Measurements from ENCODE around the gene PARVB.

Gene PARVB

DNA sequence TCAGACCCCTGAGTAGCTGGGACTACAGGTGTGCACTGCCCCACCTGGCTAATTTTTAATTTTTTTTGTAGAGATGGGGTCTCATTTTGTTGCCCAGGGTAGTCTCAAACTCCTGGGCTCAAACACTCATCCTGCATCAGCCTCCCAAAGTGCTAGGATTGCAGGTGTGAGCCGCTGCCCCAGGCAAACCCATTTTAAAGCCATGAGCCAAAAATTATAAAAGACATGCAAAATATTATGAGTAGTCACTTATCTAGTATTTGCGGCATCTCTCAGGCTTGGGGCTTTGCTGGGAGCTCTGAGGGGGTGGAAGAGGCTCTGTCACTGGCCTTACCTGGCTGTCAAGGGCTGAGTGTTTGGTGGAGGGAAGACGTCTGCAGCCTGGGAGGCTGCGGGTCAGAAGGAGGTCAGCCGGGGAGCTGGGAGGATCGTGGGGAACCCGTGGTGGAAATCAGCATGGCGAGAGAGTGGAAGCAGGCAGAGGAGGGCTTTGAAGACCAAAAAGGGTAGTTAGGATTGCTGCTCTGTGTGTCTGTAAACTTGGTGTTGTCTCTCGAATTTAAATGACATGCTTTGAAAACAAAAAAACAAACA is 87.6 kb downstream of the PARVB start:
- DNase-seq: no peak

DNA sequence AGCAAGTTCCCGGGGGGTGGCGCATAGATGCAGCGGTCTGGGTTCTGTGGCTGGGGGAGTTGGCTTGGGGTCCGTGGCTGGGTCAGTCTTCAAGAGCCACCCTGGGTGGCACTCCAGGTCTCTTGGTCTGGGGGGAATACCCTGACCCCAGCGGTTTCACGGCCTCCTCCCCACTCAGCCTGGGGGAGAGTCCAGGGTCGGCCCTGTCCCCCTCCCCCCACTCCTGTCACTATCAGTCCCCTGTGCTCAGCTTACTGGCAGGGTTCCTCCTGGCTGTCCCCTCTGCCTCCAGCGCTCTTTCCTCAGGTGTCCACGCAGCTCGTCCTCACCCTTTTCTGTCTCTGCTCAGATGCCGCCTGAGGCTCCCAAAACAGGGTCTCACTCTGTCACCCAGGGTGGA is 88.1 kb downstream of the PARVB start:
- DNase-seq: no peak

DNA sequence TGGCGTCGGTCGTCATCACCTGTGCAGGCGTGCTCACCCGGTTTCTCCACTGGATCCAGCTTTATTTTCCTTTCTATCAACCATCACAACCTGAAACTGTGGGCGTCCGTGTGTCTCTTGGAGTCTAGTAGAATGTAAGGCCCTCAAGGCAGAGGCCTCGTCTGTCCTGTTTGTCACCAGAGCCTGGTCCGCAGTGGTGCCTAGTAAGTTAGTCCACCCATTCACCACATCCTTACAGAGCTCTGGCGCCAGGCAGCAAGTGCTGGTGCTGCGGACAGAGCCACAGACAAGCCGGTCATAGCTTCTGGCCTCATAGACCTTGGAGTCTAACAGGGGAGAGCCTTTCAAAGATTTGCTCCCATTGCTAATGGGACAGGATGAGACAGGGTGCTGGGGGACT is 92.2 kb downstream of the PARVB start:
- no peak for DNase-seq

- no peak for DNase-seq
Observed at GRCh38 chr22:44116755-44117684, 92.9 kb downstream of the PARVB start.

- DNase-seq: no peak
Observed at GRCh38 chr22:44117746-44118145, 93.6 kb downstream of the PARVB start.

DNA sequence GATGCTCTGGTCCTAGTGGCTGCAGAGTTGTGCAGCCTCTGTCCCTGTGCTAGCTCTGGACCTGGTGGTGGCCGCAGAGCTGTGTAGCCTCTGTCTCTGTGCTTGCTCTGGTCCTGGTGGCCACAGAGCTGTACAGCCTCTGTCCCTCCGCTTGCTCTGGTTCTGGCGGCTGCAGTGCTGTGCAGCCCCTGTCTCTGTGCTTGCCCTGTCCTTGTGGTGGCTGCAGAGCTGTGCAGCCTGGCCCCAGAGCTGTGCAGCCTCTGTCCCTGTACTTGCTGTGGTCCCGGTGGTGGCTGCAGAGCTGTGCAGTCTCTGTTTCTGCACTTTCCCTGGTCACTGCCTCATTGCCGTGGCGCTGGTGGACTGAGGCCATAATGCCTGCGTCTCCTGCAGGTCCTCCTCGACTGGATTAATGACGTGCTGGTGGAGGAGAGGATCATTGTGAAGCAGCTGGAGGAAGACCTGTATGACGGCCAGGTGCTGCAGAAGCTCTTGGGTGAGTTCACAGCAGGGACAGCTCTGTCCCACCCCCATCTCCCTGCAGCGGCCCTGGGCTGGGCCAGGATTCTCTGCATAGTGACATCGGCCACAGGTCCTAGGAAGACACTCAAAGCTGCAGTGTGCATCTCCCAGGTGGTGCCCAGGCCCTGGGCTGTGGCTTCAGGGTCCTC is 94.7 kb downstream of the PARVB start:
- DNase-seq: no peak

DNA sequence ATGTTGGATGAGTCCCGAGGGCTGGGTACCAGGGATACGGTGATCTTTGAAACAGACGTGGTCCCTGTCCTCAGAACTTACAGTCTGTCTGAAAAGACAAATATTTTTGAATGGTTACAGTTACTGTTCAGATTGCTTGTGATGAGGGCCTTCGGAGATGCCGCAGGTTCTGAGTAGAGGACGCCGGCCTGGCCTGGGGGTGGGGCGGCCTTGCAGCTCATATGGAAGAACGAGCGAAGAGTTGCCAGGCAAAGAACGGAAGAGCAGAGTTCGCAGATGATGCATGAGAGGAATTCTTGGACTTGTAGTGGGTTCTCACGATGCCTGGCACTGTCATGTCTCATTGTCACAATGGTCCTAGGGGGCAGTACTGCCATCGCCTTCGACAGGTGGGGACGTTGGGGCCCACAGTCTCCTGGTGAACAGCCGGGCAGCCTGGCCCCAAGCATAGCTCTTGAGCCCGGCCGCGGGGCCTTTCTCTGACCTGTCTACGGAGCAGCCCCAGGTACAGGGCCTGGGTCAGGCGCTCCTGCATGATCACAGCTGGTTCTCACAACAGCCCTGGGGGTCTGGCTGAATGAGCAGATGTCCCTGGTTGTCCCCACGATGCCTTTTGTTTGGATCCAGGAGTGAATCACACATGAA is 95.7 kb downstream of the PARVB start:
- DNase-seq: no peak

DNA sequence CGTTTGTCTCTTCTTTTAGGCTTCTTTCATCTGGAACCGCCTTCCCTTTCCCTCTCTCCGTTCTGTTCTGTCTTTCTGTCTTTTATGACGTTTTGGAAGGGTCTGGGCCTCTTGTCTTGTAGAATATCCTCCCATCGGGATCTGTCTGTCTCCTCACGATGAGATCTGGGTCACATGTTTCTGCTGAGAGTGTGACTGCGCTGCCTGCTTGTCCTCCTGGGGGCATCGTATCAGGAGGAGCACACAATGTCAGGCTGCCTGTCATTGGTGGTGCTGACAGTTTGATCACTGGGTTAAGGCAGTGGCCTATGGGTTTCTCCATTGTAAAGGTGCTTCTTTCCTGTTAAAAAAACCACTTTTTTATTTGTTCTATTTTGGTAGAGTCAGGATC is 96.2 kb downstream of the PARVB start:
- DNase-seq: no peak

DNA sequence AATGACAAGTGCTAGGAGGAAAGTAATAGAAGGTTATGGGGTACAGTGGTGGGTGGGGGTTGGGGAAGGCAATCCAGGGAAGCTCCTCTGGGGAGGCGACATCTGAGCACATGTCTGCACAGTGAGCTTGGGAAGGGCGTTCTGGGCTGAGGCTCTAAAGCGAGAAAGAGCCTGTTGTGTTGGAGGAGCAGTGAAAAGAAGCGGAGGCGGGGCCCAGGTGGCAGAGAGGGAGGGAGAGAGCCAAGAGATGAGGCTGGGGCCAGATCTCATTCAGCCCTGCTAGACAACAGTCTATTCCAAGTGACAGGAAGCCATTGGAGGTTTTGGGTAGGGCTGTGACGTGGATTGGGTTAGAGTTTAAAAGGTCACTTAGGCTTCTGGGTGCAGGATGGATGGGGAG is 101.3 kb downstream of the PARVB start:
- DNase-seq: no peak

DNA sequence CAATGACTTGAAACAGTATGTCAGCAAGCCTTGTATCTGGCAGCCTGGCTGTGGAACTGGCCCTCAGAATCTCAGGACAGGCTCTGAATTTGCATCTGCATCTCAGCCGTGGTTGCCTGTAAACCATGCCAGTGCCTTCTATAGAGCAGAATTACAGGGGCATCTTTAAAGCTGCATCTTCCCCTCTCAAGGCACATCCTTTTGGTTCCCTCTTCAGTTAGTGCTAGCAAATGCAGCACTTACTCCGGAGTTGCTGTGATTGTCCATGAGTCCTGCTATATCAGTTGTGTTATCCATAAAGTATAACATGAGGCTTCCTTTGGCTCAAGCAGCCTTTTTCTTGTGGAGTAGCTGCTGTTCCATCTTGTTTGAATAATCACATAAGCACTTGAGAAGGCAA is 102.7 kb downstream of the PARVB start:
- no peak for DNase-seq

GRCh38 chr22:44127356-44127755 is 103.3 kb downstream of the PARVB start:
- DNase-seq: no peak

DNA sequence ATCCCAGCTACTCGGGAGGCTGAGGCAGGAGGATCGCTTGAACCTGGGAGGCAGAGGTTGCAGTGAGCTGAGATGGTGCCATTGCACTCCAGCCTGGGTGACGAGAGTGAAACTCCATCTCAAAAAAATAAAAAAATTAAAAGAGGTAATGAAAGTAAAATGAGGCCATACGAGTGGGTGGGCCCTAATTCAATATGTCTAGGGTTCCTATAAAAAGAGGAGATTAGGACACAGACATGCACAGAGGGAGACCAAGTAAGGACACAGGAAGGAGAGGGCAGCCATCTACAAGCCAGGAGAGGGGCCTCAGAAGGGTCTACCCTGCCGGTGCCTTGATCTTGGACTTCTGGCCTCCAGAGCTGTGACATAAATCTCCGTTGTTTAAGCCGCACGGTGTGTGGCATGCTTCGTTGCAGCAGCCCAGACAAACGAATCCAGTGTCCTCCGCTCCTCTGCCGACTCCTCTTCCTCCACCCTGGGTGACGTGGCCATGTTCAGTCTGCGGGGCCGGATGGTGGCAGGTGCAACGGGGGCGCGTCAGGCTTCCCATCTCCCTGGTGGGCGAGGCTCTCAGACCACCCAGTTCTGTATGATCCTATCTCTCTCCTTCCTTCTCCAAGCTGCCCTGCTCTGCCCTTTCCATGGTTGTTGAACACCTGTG is 105.0 kb downstream of the PARVB start:
- DNase-seq: no peak

- DNase-seq: no peak
Observed at GRCh38 chr22:44129619-44129976, 105.5 kb downstream of the PARVB start.

DNA sequence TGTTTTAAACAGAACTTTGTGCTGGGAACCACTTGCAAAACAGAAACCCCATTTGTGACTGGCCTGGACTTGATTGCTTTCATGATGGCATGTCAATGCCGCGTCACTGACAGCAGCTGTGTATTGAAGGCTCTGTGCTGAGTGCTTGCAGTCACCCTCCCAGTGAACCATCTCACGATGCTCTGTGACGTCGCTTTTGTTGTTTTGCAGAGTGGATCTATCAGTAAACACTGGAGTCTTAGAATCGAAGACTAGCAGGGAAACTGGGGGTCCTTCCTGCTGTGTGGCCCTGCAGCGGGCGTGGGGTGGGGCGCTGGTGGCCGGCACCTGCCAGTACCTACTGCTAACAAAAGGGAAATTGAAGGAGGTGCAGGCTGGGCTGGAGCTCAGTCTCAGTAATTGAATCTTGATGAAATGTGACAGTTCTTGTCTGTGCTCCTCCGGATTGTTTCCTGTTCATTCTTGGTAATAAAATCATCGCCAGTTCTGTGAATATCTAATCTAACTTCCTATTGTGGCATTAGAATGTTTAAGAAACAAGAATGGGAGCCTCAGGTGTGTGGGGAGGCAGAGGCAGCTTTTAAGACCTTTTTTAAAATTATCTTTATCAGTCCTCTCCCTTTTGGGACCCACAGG is 106.1 kb downstream of the PARVB start:
- DNase-seq: no peak

GRCh38 chr22:44131412-44131811 is 107.3 kb downstream of the PARVB start:
- DNase-seq: no peak

DNA sequence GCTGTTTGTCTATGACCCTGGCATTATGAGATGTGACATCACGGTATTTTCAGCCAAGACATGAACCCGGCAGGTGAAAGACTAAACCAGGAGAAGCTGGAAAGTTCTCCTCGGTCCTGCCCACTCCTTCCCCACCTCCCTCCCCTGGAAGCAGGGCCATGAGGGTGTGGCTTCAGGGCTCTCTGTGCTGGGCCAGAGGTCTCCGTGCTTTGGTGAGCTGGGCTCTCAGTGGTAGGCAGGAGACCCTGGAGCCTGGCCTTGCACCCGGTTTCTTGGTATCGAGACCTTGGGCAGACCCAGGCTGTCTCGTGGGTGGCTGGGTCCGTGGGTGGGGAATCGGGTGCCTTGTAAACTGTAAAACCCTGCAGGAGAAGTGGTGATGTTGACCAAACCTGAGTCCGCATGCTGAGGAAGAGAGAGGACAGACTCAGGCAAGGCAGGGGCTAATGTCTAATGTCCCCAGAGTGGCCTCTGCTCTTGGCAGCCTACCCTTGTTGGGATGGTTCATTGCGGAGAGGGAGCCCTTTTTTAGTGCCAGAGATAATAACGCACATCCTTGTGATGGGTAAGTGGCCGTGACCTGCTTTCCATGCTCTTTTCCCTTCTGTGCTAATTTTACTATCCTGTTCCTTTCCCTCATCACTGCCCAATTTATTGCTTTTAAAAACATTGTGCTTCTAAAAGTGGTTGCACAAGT is 108.0 kb downstream of the PARVB start:
- DNase-seq: no peak

- no peak for DNase-seq
Observed at GRCh38 chr22:44132724-44133123, 108.6 kb downstream of the PARVB start.

DNA sequence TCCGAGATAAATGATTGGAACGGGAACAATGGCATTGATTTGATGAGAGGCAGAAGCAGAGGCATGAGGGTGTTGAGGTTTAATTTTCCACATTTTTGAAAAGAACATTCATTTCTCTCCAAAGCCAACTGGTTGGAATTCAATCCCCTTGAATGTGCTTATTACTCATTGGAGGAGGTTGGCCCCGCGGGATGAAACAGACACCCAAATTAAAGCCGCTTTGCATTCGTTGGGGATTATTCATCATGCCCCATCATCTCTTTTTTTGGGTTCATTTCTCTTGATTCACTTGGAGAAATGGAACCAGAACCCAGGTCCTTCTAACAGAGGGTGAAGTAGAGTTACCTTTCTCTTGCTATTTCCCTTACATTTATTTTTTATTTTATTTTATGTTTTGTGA is 109.1 kb downstream of the PARVB start:
- DNase-seq: no peak

DNA sequence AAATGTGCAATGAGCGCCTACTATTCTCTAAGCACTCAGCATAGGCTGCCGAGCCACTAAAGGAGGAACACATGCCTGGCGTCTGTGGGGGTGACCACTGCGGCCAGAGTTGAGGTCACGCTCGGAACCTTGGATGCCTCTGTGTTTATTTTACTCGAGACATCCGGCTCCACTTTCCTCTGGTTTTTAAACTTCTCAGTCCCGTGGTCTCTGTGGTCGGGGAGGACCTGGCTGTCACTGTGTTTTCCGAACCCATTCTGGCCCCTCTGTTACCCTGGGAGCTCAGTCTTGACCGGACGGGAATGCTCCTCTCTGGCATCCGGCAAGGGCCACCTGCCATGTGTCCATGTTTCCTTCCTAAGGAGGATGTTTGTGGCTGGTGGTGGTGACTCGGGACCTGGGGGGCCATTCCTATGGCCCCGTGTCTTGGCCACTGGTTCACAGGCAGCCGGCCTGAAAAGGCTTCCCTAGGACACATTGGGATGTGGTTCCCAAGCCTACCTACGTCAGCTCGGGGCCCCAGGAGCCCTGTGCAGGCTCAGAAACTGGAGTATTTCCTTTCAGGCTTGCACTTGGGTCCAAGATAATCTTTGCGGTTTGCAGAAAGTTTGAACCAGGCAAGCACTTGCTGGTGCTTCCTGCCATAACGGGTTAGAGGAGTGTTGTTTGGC is 109.9 kb downstream of the PARVB start:
- DNase-seq: no peak

DNA sequence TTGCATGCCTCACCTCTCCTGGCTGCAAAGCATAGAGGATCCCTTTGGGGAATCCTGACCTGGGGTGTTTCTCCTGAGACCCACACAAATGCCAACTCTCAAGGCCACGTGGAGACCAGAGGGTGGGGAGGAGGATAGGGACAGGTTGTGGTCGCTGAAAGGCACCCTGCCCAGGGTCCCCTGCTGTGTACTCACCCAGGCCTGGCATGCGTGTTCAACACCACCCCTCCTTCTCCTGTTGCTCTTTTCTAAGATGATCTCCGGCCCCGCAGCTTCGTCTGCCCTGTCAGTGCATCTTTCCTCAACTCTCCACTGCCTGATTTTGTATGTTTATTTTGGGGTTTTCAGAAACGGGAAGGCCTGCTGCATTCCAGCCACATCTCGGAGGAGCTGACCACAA is 112.0 kb downstream of the PARVB start:
- no peak for DNase-seq

DNA sequence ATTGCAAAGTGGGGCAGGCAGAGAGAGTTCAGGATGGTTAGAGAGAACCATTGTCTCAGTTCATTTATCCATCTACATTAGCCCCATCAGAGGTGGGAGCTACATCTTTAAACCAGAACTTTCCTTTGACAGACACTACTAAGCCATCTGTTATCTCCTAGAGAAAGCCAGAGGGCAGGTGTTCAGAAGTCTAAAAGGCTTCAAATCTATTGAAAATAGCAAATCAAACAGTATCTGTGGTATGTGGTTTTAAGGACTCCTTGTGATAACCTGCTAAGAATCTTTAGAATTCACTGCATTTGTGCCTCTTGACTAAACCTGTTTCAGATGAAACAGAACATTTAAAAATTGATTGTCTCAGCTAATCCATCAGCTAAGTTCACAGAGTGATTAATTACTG is 112.7 kb downstream of the PARVB start:
- DNase-seq: no peak
